NCI-H2081 (cell line): ENCODE results near the gene MTCH1.
A peak's percentile ranks its signal among the peaks of the same experiment; 100 is the strongest.

Experiments used
- DNase-seq, 2 experiments: peaks; one replicate each; lab custom pipeline; 2025; lab: John Stamatoyannopoulos, UW

MTCH1 gene

GRCh38 chr6:37017606-37018197 is 31.7 kb upstream of the MTCH1 start:
- DNase-seq, result no peak

DNA sequence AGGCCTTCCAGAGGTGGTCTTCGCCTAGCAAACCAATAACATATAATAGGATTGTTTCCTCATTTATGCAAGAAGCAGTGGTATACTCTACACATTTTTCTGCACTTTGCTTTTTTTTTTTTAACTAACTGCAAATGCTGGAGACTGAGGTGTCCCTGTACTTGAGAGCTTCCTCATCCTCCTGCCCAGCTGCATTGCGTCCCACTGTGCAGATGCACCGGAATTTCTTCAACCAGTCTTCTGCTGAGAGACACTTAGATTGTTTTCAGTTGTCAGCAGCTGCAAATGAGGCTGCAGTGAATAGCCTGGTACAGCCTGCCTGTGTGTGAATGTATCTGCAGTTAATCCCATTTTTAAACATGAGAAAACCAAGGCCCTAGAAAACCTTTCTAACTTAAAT is 31.0 kb upstream of the MTCH1 start:
- no peak for DNase-seq

DNA sequence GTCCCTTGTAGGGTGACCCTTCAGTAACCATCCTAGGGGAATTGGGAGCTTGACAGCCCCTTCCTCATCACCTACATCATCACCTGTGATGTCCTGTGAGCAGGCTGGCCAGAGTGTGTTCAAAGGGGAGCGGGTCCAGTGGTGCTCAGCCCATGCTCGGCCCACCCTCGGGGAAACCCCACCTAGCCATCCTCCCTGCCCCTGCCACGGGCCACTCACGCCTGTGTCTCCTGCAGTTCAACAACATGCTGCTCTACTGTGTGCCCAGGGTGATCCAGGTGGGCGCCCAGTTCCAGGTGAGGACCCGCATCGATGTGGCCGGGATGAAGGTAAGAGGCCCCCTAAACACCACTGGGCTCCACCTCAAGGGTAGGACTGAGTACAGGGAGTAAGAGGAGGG is 29.5 kb upstream of the MTCH1 start:
- no peak for DNase-seq

DNA sequence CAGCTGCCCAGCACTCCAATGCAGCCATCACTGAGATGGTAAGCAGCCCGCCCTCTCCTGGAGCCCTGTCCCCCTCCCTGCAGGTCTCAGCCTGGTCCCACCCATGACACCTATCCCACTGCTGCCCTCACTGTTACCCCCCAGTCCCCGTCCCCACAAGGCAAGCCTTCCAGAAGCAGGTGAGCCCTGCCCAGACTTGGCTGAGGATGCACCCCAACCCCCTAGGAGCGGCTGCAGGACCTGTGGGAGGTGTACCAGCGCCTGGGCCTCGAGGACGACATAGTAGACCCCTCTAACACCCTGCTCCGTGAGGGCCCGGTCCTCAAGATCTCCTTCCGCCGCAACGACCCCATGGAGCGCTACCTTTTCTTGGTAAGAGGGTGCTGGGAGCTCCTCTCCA is 28.7 kb upstream of the MTCH1 start:
- no peak for DNase-seq

GRCh38 chr6:37013516-37014491 is 27.8 kb upstream of the MTCH1 start:
- DNase-seq, result no peak

GRCh38 chr6:37011656-37012378 is 25.8 kb upstream of the MTCH1 start:
- DNase-seq, result no peak

DNA sequence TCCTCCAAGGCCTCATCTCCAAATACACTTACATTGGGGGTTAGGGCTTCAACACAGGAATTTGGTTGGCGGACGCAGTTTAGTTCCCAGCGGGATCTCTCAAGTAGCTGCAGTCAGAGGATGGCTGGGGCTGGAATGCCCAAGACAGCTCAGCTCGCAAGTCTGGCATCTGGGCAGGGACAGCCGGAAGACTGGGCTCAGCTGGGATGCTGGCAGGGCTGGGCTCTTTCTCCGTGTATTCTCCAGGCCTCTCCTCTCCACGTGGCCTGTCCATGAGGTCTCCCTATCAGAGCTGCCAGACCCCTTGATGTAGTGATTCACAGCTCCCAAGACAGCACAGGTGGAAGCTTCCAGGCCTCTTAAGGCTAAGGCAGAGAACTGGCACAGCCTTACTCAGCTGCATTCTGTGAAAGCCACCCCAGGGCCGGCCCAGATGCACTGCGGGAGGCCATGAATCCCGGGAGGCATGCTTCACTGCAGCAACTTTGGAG is 24.5 kb upstream of the MTCH1 start:
- DNase-seq, result no peak

DNA sequence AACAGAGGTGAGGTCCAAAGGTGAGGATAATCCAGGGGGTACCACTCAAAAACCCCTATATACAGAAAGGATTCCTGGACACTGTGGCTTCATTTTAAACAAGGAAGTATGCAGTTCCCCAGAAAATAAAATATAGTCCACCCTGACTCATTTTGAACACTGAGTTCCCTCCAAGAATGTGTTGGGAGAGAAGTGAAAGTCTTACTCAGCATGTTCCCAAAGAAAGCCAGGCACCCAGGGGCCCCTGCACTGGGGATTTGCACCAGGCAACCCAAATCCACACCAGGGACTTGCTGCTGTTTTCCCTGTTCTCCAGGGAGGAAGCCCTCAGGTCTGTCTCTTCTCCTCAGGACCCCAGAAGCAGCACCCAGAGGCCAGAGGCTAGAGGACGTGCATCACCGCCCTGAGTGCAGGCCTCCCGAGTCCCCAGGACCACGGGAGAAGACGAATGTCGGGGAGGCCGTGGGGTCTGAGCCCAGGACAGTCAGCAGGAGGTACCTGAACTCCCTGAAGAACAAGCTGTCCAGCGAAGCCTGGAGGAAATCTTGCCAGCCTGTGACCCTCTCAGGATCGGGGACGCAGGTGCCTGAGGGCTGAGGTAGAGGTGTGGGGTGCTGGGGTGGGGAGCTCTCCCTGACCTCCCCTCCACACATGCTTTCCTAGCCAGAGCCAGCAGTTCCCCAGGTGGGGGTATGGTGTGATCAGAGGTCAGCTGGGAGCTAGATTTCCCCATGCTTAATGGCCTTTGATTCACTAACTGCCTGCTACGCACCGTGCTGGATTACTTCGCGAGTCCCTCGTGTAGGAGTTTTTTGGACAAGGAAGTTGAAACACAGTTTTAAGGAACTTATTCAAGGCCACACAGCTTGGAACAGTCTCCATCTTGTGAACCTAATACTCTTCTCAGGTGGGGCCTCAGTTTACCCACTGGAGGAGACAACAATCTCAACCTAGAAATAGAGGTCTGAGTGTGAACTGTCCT is 22.8 kb upstream of the MTCH1 start:
- no peak for DNase-seq

DNA sequence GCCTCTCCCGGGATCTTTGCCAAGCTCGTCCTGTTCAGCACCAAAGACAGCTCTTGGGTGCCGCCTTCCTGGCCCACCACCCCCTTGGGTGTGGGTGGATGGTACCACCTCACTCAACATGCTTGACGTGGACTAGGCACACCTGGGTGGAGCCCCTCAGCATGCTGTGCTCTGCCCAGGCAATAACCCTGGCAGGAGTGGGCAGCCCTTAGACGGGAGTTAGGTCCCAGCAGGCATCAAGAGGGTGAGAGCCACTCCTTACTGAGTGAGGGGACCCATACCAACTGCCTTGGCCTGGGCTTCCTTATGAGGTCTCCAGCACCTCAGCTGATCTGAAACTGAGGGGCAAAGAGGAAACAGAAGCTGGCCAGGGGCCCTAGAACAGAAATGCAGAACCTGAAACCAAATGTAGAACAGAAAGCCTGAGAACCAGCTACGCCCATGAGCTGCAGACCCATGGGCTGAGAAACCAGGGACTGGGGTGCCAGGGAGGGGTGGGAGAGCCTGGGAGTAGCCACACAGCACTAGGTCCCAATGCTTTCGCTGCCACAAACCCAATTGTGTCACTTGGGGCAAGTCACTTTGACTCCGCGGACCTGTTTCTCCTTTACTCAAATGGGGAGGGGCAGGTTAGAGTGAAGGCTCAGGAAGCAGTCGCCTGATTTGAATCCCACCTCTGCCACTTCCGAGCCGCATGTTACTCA is 21.5 kb upstream of the MTCH1 start:
- no peak for DNase-seq

GRCh38 chr6:37006793-37007339 is 20.9 kb upstream of the MTCH1 start:
- DNase-seq, result no peak

GRCh38 chr6:37005827-37006567 is 20.0 kb upstream of the MTCH1 start:
- DNase-seq, result no peak

GRCh38 chr6:37005061-37005810 is 19.2 kb upstream of the MTCH1 start, which contains the start of gene FGD2:
TSS of gene FGD2 (plus strand) at chr6:37005655. CDS start at chr6:37005818, 163 bp downstream.
- DNase-seq, result no peak

- no peak for DNase-seq
Observed at GRCh38 chr6:37004044-37004980, 18.3 kb upstream of the MTCH1 start.

DNA sequence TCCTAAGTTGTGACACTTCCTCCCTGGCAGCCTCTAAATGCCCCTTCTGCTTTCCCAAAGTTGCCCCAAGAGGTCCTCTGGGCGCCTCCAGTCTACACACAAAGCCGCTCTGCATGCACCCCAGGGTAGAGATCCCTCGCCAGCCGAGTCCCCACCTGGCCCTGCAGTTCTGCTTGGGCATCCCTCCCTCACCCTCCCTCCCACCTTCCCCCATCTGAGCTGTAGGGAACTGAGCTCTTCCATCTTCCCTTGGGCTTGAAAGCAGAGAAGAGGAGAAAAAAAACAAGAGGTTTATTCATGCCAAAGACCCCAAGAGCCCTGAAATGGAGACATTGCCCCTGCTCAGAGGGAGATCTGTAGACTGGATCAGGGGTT is 13.7 kb upstream of the MTCH1 start:
- peak in 1 of 2 experiments; percentile 46 for DNase-seq

DNA sequence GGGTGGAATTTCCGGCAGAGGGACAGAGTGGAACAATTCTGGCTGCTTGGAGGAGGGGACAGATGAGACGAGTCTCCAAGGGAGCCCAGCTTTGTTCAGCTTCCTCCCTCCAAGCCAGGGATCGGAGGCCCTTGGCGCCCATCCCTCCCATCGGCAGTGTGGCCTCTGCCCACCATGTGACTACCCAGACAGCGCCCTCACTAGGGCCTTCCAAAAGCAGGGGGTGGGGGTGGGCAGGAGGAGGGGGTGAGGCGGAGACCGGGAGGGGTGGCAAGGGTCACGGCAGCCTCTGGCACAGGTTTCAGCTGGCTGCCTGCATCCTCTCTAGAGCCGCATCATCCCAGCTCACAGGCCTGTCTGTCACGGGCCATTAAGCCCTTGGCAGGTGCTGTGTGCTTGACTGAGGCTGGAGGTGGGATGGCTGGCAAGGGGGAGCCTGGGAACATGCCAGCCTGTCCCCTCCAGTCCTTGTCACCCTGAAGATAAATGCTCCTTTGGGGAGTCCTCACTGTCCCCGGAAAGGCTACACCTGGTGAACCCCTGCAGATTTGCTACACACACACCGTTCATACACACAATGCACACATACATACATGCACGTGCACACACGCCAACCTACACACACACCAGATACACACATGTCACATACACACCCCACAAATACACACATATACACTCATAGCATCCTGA is 13.2 kb upstream of the MTCH1 start:
- peak; percentile 25 to 69 for DNase-seq

DNA sequence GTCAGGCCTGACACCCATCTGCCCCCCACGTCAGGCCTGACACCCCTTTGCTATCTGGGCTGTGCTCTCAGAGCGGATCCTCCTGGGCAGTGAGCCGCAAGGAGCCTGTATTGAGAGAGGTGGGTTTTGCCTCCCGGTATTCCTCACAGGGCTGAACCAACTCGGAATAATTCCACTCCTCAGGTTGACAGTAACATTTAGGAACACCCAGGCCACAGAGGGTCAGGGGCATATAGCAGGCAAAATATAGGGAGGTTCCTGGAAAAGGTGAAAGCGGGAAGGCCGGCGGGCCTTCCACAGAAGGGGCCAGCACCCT is 12.7 kb upstream of the MTCH1 start:
- DNase-seq, result no peak
